Vagina (tissue), 2 donors: Measurements from ENCODE around the gene SPATS2.

ENCODE experiments used
- CTCF ChIP-seq, 3 experiments: fragments of 450-650 bp in 2 of 3; fragments of 200-600 bp in 1 of 3; sonication (generic) in 1 of 3; IDR thresholded peaks; one replicate each; pipeline ENCODE4 v1.5.1; 2017 to 2019; ENCODE audit warnings: antibody characterized with exemption in 3 of 3, mild to moderate bottlenecking in 2 of 3, moderate library complexity in 2 of 3
- POLR2A ChIP-seq, 2 donors: fragments of 450-650 bp; IDR thresholded peaks; one replicate each; pipeline ENCODE4 v1.6.1; 2017; ENCODE audit warnings: antibody characterized with exemption in 2 of 2, mild to moderate bottlenecking in 2 of 2, moderate library complexity in 2 of 2
- POLR2AphosphoS5 ChIP-seq, 2 donors: sonication (generic); formaldehyde crosslinking; IDR thresholded peaks; one replicate each; pipeline ENCODE4 v1.9.0; 2017; ENCODE audit warnings: antibody characterized with exemption in 2 of 2, mild to moderate bottlenecking in 2 of 2, low read depth in 1 of 2; ENCODE audit not compliant: insufficient read depth in 1 of 2

- TF ChIP-seq POLR2A (IDR thresholded peaks at IDR 0.05) (no peak), CTCF (IDR thresholded peaks at IDR 0.05) (no peak), POLR2AphosphoS5 (IDR thresholded peaks at IDR 0.05; ENCODE audit: insufficient read depth in 1 of 2, low read depth in 1 of 2) (no peak)
Measured at GRCh38 chr12:49349266-49349665, 18.0 kb upstream of the SPATS2 start.
